GM11168 (cell line): ENCODE measurements around the gene IFRD1.

Source experiments
- in situ Hi-C: fragments of 300-500 bp; cut with MboI; formaldehyde crosslinking; loops from one replicate; pipeline ENCODE4 v1.12.0; 2022; ENCODE audit warnings: low sequenced_read_pairs; ENCODE audit not compliant: unreplicated experiment

The IFRD1 gene

GRCh38 chr7:112449902-112450806 lies at the start of gene IFRD1:
Gene IFRD1, plus strand, starts transcription at chr7:112450460. Its CDS starts 229 bp downstream, at chr7:112450689.
- in situ Hi-C loops = no loop called here

- in situ Hi-C loops = no loop called here
Observed at GRCh38 chr7:112404321-112404720, 45.9 kb upstream of the IFRD1 start.

- in situ Hi-C loops = no loop called here
Observed at GRCh38 chr7:112405286-112405685, 45.0 kb upstream of the IFRD1 start.

GRCh38 chr7:112407261-112407660 lies 43.0 kb upstream of the IFRD1 start:
- in situ Hi-C loops = no loop called here

GRCh38 chr7:112410092-112410491 lies 40.2 kb upstream of the IFRD1 start:
- in situ Hi-C loops = no loop called here

GRCh38 chr7:112411186-112411795 lies 39.0 kb upstream of the IFRD1 start:
- in situ Hi-C loops = no loop called here

GRCh38 chr7:112414855-112415490 lies 35.3 kb upstream of the IFRD1 start:
- in situ Hi-C loops = no loop called here

GRCh38 chr7:112416127-112416526 lies 34.1 kb upstream of the IFRD1 start:
- in situ Hi-C loops = no loop called here

- in situ Hi-C loops = no loop called here
Observed at GRCh38 chr7:112419543-112420130, 30.6 kb upstream of the IFRD1 start.

GRCh38 chr7:112420236-112420861 lies 29.9 kb upstream of the IFRD1 start:
- in situ Hi-C loops = no loop called here

GRCh38 chr7:112421666-112422486 lies 28.4 kb upstream of the IFRD1 start:
- in situ Hi-C loops = no loop called here

- in situ Hi-C loops = no loop called here
Observed at GRCh38 chr7:112422842-112423496, 27.3 kb upstream of the IFRD1 start.

GRCh38 chr7:112423987-112424386 lies 26.3 kb upstream of the IFRD1 start:
- in situ Hi-C loops = no loop called here

GRCh38 chr7:112427984-112428383 lies 22.3 kb upstream of the IFRD1 start:
- in situ Hi-C loops = no loop called here

- in situ Hi-C loops = no loop called here
Observed at GRCh38 chr7:112428715-112429114, 21.5 kb upstream of the IFRD1 start.

- in situ Hi-C loops = no loop called here
Observed at GRCh38 chr7:112430649-112431048, 19.6 kb upstream of the IFRD1 start.

GRCh38 chr7:112431803-112432202 lies 18.5 kb upstream of the IFRD1 start:
- in situ Hi-C loops = no loop called here

- in situ Hi-C loops = no loop called here
Observed at GRCh38 chr7:112433289-112433688, 17.0 kb upstream of the IFRD1 start.

- in situ Hi-C loops = no loop called here
Observed at GRCh38 chr7:112437072-112437471, 13.2 kb upstream of the IFRD1 start.
